Measurements from ENCODE around the gene PTPN3. TPM values are rescaled to one million over a fixed set of nuclear protein-coding genes. Genes with fewer than 3 reads are reported as not detected.
A peak's percentile ranks its signal among the peaks of the same experiment; 100 is the strongest.

Gene PTPN3
- total RNA-seq, 1 experiment from 2014 or later, result 20.8 TPM

DNA sequence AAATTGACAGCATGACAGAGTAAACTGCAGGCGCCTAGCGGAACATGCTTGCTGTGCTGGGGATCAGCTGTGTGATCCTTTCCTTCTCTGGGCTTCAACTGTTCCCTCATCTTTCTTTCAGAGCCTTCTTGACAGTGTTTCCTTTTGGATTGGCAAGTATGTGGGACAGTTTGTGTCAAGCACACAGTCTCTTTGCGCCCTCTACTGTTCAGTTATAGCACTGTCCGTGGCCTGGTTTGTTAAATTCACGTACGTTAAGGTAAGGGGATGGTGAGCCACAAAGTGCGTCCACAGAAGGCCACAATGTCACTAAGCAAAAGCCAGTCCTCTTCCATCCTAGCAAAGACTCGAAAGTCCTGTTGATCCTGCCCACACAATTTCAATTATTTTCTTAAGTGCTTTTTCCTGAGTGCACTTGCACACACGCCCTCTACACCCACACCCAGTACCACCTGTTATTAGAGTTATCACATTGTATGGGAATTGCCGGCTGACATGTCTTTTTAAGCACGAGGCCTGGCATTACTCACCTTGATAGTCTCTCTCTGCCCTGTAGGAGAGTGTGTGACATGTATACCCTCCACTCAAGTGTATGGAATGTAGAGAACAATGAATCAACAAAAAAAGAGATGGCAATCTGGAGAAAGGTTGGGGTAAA lies 22.5 kb upstream of the PTPN3 start:
- Histone ChIP-seq H3K4me2 (ENCODE audit: low read length) (peak overlapping the region; percentile 21; the same call in 1 of the 2 replicates), H2AFZ (ENCODE audit: low read depth, low read length, poor library complexity, severe bottlenecking) (peak overlapping the region; percentile 66), H4K20me1 (ENCODE audit: insufficient read depth) (no peaks in the 10 kb centered on the region), H3K9ac (ENCODE audit: low read length) (no peak overlapping the region), H3K4me1 (ENCODE audit: control insufficient read depth in 1 of 2, insufficient read depth in 2 of 2, low read length in 2 of 2) (peaks cover 0 to 3% of the 10 kb centered on the region in 2 experiments; a peak in 1 of 4 replicates), H3K9me2 (ENCODE audit: insufficient read depth) (no peaks in the 10 kb centered on the region), H3K9me3 (ENCODE audit: control insufficient read depth in 1 of 2, insufficient read depth in 1 of 2, low read depth in 1 of 2, low read length in 2 of 2) (no peaks in the 10 kb centered on the region), H3K27ac (ENCODE audit: low read depth, low read length) (no peak overlapping the region), H3K36me3 (ENCODE audit: control insufficient read depth in 1 of 2, insufficient read depth in 2 of 2, low read length in 2 of 2) (no peaks in the 10 kb centered on the region), H3K79me2 (ENCODE audit: insufficient read depth, low read length) (no peaks in the 10 kb centered on the region), H3K27me3 (ENCODE audit: insufficient read depth, low read length) (no peaks in the 10 kb centered on the region; the same call in 1 of the 2 replicates), H3K4me3 (replicated peaks in 1 of 2; ENCODE audit: low read depth in 1 of 2, low read length in 2 of 2) (no peak overlapping the region)
- ATAC-seq (peak; percentile 99), DNase-seq (ENCODE audit: low read depth, low spot score) (peak; percentile 72)
- intact Hi-C loops (cut with micrococcal nuclease), result loop anchor here (1.0 to 10.0 kb wide), 5 partner anchors 80 to 328 kb away; no protein-coding TSS in a partner anchor
- RAD21 ChIA-PET (ENCODE audit: low non-redundant PET in 1 of 2, low total read pairs in 2 of 2, uncharacterized antibody in 2 of 2, unreplicated experiment in 2 of 2), result no interaction called here
- POLR2A ChIA-PET, result no interaction called here
- CTCF ChIA-PET, result no interaction called here
- TF ChIP-seq, protein P1, sequence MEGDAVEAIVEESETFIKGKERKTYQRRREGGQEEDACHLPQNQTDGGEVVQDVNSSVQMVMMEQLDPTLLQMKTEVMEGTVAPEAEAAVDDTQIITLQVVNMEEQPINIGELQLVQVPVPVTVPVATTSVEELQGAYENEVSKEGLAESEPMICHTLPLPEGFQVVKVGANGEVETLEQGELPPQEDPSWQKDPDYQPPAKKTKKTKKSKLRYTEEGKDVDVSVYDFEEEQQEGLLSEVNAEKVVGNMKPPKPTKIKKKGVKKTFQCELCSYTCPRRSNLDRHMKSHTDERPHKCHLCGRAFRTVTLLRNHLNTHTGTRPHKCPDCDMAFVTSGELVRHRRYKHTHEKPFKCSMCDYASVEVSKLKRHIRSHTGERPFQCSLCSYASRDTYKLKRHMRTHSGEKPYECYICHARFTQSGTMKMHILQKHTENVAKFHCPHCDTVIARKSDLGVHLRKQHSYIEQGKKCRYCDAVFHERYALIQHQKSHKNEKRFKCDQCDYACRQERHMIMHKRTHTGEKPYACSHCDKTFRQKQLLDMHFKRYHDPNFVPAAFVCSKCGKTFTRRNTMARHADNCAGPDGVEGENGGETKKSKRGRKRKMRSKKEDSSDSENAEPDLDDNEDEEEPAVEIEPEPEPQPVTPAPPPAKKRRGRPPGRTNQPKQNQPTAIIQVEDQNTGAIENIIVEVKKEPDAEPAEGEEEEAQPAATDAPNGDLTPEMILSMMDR (IDR thresholded peaks at IDR 0.05 in 2 of 3, conservative IDR thresholded peaks at IDR 0.05 in 1 of 3; ENCODE audit: borderline replicate concordance in 1 of 3, insufficient read depth in 1 of 3, low read depth in 2 of 3, low read length in 2 of 3), result peak; percentile 89 to 97 (median 91)
- TF ChIP-seq RAD21 (IDR thresholded peaks at IDR 0.05; ENCODE audit: low read depth) (peak; percentile 97), SIN3A (IDR thresholded peaks at IDR 0.05; ENCODE audit: low read depth) (no peak)
- BruUV-seq (replicated peaks), result no TSS peak

DNA sequence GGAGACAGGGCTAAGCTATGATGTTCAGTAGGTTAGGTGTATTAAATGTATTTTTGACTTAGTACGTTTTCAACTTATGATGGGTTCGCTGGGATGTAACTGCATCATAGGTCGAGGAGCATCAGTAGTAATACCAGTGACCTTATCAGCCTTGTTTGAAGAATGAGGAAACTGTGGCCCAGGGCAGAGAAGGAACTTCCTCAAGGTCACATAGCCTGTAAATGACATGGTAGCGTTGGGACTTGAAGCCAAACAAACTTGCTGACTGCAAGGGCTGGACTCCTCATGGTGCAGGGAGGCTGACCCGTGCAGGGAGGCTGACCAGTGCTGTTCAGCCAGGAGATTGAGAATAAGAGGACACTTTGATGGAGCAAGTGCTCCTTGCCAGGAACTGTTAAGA lies 21.3 kb upstream of the PTPN3 start:
- no TSS peak for BruUV-seq (replicated peaks)
- intact Hi-C loops (cut with micrococcal nuclease), result no loop called here
- ChIA-PET CTCF (no interaction called here), POLR2A (no interaction called here), RAD21 (ENCODE audit: low non-redundant PET in 1 of 2, low total read pairs in 2 of 2, uncharacterized antibody in 2 of 2, unreplicated experiment in 2 of 2) (no interaction called here)
- H3K9me3 ChIP-seq (ENCODE audit: control insufficient read depth in 1 of 2, insufficient read depth in 1 of 2, low read depth in 1 of 2, low read length in 2 of 2), result no peaks in the 10 kb centered on the region
- H3K27me3 ChIP-seq (ENCODE audit: insufficient read depth, low read length), result no peaks in the 10 kb centered on the region
- no peak overlapping the region for H3K9ac ChIP-seq (ENCODE audit: low read length)
- DNase-seq (ENCODE audit: low read depth, low spot score), result no peak
- no peak overlapping the region for H2AFZ ChIP-seq (ENCODE audit: low read depth, low read length, poor library complexity, severe bottlenecking)
- no peak overlapping the region for H3K4me2 ChIP-seq (ENCODE audit: low read length)
- H3K36me3 ChIP-seq (ENCODE audit: control insufficient read depth in 1 of 2, insufficient read depth in 2 of 2, low read length in 2 of 2), result no peaks in the 10 kb centered on the region
- H3K4me3 ChIP-seq (replicated peaks in 1 of 2; ENCODE audit: low read depth in 1 of 2, low read length in 2 of 2), result no peak overlapping the region
- no peak for ATAC-seq
- no peaks in the 10 kb centered on the region for H3K9me2 ChIP-seq (ENCODE audit: insufficient read depth)
- no peaks in the 10 kb centered on the region for H4K20me1 ChIP-seq (ENCODE audit: insufficient read depth)
- peaks cover 0 to 3% of the 10 kb centered on the region in 2 experiments; a peak in 1 of 4 replicates for H3K4me1 ChIP-seq (ENCODE audit: control insufficient read depth in 1 of 2, insufficient read depth in 2 of 2, low read length in 2 of 2)
- H3K79me2 ChIP-seq (ENCODE audit: insufficient read depth, low read length), result no peaks in the 10 kb centered on the region
- H3K27ac ChIP-seq (ENCODE audit: low read depth, low read length), result no peak overlapping the region
- no peak for TF ChIP-seq TCF7L2 (IDR thresholded peaks at IDR 0.05; ENCODE audit: borderline replicate concordance, extremely low read depth, insufficient read depth, insufficient read length)
- TF ChIP-seq FOSL1 (IDR thresholded peaks at IDR 0.05; ENCODE audit: low read depth), result no peak
- no peak for TF ChIP-seq SIN3A (IDR thresholded peaks at IDR 0.05; ENCODE audit: low read depth)
- TF ChIP-seq ELF1 (IDR thresholded peaks at IDR 0.05; ENCODE audit: borderline replicate concordance, low read depth), result no peak
- TF ChIP-seq SP1 (IDR thresholded peaks at IDR 0.05; ENCODE audit: low read depth), result no peak
- TF ChIP-seq, protein P1 (IDR thresholded peaks at IDR 0.05 in 2 of 3, conservative IDR thresholded peaks at IDR 0.05 in 1 of 3; ENCODE audit: borderline replicate concordance in 1 of 3, insufficient read depth in 1 of 3, low read depth in 2 of 3, low read length in 2 of 3), result no peak
- TF ChIP-seq RAD21 (IDR thresholded peaks at IDR 0.05; ENCODE audit: low read depth), result no peak

Data from HCT116 (cell line).